MM.1S (cell line): ENCODE results near the gene IFIT5.

Experiments used
- EZH2 ChIP-seq: fragments of 300-600 bp; sonication (generic); optimal IDR thresholded peaks from 2 replicates; pipeline ENCODE3; 2017; ENCODE audit warnings: low read depth, mild to moderate bottlenecking, antibody characterized with exemption, low read length, mixed read lengths
- EZH2phosphoT487 ChIP-seq: fragments of 300-600 bp; sonication (generic); IDR thresholded peaks from 2 replicates; pipeline ENCODE4 v1.6.1; 2018; ENCODE audit warnings: antibody characterized with exemption, low read length
- TF ChIP-seq, protein P1 (sequence below): fragments of 300-600 bp; sonication (generic); IDR thresholded peaks from 2 replicates; pipeline ENCODE4 v1.5.1; 2016; ENCODE audit warnings: antibody characterized with exemption, low read length, mixed read lengths

- TF ChIP-seq, protein P1, sequence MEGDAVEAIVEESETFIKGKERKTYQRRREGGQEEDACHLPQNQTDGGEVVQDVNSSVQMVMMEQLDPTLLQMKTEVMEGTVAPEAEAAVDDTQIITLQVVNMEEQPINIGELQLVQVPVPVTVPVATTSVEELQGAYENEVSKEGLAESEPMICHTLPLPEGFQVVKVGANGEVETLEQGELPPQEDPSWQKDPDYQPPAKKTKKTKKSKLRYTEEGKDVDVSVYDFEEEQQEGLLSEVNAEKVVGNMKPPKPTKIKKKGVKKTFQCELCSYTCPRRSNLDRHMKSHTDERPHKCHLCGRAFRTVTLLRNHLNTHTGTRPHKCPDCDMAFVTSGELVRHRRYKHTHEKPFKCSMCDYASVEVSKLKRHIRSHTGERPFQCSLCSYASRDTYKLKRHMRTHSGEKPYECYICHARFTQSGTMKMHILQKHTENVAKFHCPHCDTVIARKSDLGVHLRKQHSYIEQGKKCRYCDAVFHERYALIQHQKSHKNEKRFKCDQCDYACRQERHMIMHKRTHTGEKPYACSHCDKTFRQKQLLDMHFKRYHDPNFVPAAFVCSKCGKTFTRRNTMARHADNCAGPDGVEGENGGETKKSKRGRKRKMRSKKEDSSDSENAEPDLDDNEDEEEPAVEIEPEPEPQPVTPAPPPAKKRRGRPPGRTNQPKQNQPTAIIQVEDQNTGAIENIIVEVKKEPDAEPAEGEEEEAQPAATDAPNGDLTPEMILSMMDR = no peak
- TF ChIP-seq EZH2 (no peak), EZH2phosphoT487 (no peak)
Measured at GRCh38 chr10:89390476-89391225, 23.7 kb upstream of the IFIT5 start.
